Erythroblast (primary cell): ENCODE measurements around the gene NRF1.

Experiments
- GATA1 ChIP-seq: IDR thresholded peaks from 2 replicates; pipeline ENCODE4 v1.6.1; 2011; ENCODE audit warnings: low read depth, mild to moderate bottlenecking, control low read depth, low read length, moderate library complexity
- POLR2A ChIP-seq: IDR thresholded peaks from 2 replicates; pipeline ENCODE4 v1.6.1; 2011; ENCODE audit warnings: mild to moderate bottlenecking, low read length

DNA sequence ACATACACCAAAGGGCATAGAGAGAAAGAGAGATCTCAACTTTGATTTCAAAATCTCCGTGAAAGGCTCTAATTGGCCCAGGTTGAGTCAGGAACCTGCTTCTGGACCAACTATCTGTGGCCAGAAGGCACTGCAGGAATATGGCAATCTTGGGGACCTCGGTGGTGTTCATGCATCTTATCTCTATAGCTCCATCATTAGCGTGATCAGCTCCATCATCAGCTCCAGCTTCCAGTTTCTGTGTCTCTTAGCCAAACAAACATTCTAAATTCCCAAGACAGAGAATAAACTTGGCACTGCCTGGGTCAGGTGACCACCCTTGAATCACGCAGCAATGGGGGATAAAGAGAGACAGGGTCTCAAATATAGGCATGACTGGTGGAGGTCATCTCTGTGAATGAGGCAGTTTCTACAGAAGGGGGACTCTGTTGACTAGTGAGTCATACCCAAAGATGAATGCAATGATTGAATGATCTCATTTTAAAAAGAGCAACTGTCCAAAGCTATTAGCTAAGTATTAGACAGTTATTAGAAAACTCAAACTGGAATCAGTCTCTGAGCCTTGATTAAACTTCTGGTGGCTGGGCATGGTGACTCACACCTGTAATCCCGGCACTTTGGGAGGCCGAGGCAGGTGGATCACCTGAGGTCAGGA is 5.4 kb upstream of the NRF1 start:
- TF ChIP-seq POLR2A (peak; percentile 25), GATA1 (no peak)
